OCI-LY1 (cell line): ENCODE measurements around the gene PIGV.

Source experiments
- H2AFZ ChIP-seq: fragments of 200-600 bp; sonication (generic), shearing (Covaris generic); 2 replicates; pipeline ENCODE4 v1.6.0; 2014; ENCODE audit warnings: antibody characterized with exemption, mild to moderate bottlenecking, low read length
- H3F3A ChIP-seq: fragments of 200-600 bp; sonication (generic), shearing (Covaris generic); 2 replicates; pipeline ENCODE4 v1.6.0; 2014; ENCODE audit warnings: mild to moderate bottlenecking, antibody characterized with exemption, low read length, moderate library complexity; ENCODE audit not compliant: insufficient read depth
- H3K27ac ChIP-seq: fragments of 200-600 bp; sonication (generic); 2 replicates; pipeline ENCODE4 v1.5.1; 2014; ENCODE audit warnings: low read length, mixed run types, mild to moderate bottlenecking, low read depth; ENCODE audit not compliant: poor library complexity, severe bottlenecking
- H3K27me3 ChIP-seq: fragments of 200-600 bp; sonication (generic); 2 replicates; pipeline ENCODE4 v1.6.0; 2014; ENCODE audit warnings: antibody characterized with exemption, mild to moderate bottlenecking, low read length, moderate library complexity; ENCODE audit not compliant: insufficient read depth
- H3K36me3 ChIP-seq: fragments of 200-600 bp; sonication (generic); 2 replicates; pipeline ENCODE4 v1.6.1; 2014; ENCODE audit warnings: mild to moderate bottlenecking, antibody characterized with exemption, low read length, moderate library complexity, mixed read lengths; ENCODE audit not compliant: insufficient read depth
- H3K4me1 ChIP-seq: fragments of 200-600 bp; sonication (generic); 2 replicates; pipeline ENCODE4 v1.5.1; 2014; ENCODE audit warnings: mild to moderate bottlenecking, low read length, moderate library complexity; ENCODE audit not compliant: insufficient read depth, severe bottlenecking
- H3K4me2 ChIP-seq: fragments of 200-600 bp; sonication (generic), shearing (Covaris generic); 2 replicates; pipeline ENCODE4 v1.6.1; 2014; ENCODE audit warnings: low read length
- H3K4me3 ChIP-seq: fragments of 200-600 bp; sonication (generic); 2 replicates; pipeline ENCODE4 v1.5.1; 2014; ENCODE audit warnings: low read length, low read depth, mild to moderate bottlenecking, mixed read lengths; ENCODE audit not compliant: poor library complexity, severe bottlenecking
- H3K79me2 ChIP-seq: fragments of 200-600 bp; shearing (Covaris generic); 2 replicates; pipeline ENCODE4 v1.6.1; 2016; ENCODE audit warnings: mixed run types, low read length, mixed read lengths; ENCODE audit not compliant: insufficient read depth
- H3K9ac ChIP-seq: fragments of 200-600 bp; sonication (generic), shearing (Covaris generic); 2 replicates; pipeline ENCODE4 v1.6.1; 2014; ENCODE audit warnings: mild to moderate bottlenecking, low read length, mixed read lengths
- H3K9me2 ChIP-seq: fragments of 200-600 bp; sonication (generic), shearing (Covaris generic); 2 replicates; pipeline ENCODE4 v1.6.1; 2014; ENCODE audit warnings: low read depth, mild to moderate bottlenecking, low read length, mixed read lengths
- H3K9me3 ChIP-seq: fragments of 200-600 bp; shearing (Covaris generic); 2 replicates; pipeline ENCODE4 v1.6.1; 2014; ENCODE audit warnings: low read length, mixed read lengths
- H4K20me1 ChIP-seq: fragments of 200-600 bp; sonication (generic), shearing (Covaris generic); 2 replicates; pipeline ENCODE4 v1.6.0; 2016; ENCODE audit warnings: mild to moderate bottlenecking, low read length; ENCODE audit not compliant: insufficient read depth
- EZH2 ChIP-seq: fragments of 200-600 bp; sonication (generic), shearing (Covaris generic); IDR thresholded peaks from 2 replicates; pipeline ENCODE4 v1.8.0; 2017; ENCODE audit warnings: borderline replicate concordance, mixed run types, mild to moderate bottlenecking, antibody characterized with exemption, low read length, moderate library complexity, mixed read lengths
- TF ChIP-seq, protein P1 (sequence below): fragments of 200-600 bp; sonication (generic), shearing (Covaris generic); IDR thresholded peaks from 2 replicates; pipeline ENCODE4 v1.5.1; 2017; ENCODE audit warnings: mild to moderate bottlenecking, antibody characterized with exemption, low read length, moderate library complexity, mixed read lengths

The PIGV gene

DNA sequence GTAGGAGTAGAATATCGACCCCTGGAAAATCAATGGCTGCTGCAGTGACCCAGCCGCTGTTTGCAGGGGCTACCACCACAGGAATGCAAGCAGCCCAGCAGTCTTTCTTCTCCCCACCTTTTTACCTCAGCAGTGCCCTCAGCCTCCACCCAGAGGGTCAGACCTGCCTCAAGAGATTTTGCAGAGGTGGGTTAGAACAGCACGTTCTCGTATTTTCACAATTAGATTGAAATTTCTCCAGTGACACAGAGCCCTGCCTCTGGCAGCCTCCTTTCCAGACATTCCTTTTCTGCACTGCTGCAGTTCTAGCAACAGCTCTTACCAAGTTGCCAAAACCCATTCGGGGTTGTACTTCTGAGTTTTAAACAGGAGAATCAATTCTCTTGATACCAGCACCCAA lies 38.3 kb upstream of the PIGV start:
- H3K4me1 ChIP-seq = peaks cover 3% of the 10 kb centered on the region
- H3K9ac ChIP-seq = no peak overlapping the region
- H3F3A ChIP-seq = no peaks in the 10 kb centered on the region
- no peak overlapping the region for H2AFZ ChIP-seq
- H4K20me1 ChIP-seq = no peaks in the 10 kb centered on the region
- no peak for TF ChIP-seq EZH2
- TF ChIP-seq, protein P1, sequence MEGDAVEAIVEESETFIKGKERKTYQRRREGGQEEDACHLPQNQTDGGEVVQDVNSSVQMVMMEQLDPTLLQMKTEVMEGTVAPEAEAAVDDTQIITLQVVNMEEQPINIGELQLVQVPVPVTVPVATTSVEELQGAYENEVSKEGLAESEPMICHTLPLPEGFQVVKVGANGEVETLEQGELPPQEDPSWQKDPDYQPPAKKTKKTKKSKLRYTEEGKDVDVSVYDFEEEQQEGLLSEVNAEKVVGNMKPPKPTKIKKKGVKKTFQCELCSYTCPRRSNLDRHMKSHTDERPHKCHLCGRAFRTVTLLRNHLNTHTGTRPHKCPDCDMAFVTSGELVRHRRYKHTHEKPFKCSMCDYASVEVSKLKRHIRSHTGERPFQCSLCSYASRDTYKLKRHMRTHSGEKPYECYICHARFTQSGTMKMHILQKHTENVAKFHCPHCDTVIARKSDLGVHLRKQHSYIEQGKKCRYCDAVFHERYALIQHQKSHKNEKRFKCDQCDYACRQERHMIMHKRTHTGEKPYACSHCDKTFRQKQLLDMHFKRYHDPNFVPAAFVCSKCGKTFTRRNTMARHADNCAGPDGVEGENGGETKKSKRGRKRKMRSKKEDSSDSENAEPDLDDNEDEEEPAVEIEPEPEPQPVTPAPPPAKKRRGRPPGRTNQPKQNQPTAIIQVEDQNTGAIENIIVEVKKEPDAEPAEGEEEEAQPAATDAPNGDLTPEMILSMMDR = no peak
- no peaks in the 10 kb centered on the region for H3K9me3 ChIP-seq
- no peaks in the 10 kb centered on the region for H3K27me3 ChIP-seq
- no peaks in the 10 kb centered on the region for H3K9me2 ChIP-seq
- peaks cover 32% of the 10 kb centered on the region for H3K79me2 ChIP-seq
- no peak overlapping the region for H3K27ac ChIP-seq
- H3K4me3 ChIP-seq = no peak overlapping the region
- H3K4me2 ChIP-seq = no peak overlapping the region
- H3K36me3 ChIP-seq = peaks cover 97% of the 10 kb centered on the region

DNA sequence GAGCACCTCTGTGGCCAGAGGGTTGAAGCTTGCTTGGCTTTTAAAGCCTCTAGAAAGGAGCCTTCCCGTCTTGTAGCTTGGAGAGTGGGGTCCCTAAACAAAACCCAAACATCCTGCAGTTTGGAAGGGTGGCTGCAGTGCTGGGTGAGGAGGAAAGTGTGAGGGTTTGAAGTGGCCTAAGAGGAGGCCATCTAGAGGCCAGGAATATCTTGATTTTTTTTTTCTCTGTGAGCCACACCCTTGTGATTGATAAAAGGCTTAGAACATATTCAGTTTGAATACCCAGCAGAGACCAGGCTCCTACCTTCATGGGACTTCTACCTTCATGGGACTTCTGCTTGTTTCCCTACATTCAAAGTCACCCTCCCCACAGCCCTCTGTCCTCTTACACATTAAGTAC lies 37.3 kb upstream of the PIGV start:
- H3K9me2 ChIP-seq = no peaks in the 10 kb centered on the region
- H3K9me3 ChIP-seq = no peaks in the 10 kb centered on the region
- H4K20me1 ChIP-seq = no peaks in the 10 kb centered on the region
- no peak for TF ChIP-seq EZH2
- TF ChIP-seq, protein P1 = no peak
- no peak overlapping the region for H3K4me3 ChIP-seq
- no peaks in the 10 kb centered on the region for H3K4me1 ChIP-seq
- H2AFZ ChIP-seq = no peak overlapping the region
- no peak overlapping the region for H3K9ac ChIP-seq
- no peaks in the 10 kb centered on the region for H3F3A ChIP-seq
- H3K27me3 ChIP-seq = no peaks in the 10 kb centered on the region
- no peak overlapping the region for H3K4me2 ChIP-seq
- peaks cover 97% of the 10 kb centered on the region for H3K36me3 ChIP-seq
- H3K27ac ChIP-seq = no peak overlapping the region
- H3K79me2 ChIP-seq = peaks cover 24% of the 10 kb centered on the region

DNA sequence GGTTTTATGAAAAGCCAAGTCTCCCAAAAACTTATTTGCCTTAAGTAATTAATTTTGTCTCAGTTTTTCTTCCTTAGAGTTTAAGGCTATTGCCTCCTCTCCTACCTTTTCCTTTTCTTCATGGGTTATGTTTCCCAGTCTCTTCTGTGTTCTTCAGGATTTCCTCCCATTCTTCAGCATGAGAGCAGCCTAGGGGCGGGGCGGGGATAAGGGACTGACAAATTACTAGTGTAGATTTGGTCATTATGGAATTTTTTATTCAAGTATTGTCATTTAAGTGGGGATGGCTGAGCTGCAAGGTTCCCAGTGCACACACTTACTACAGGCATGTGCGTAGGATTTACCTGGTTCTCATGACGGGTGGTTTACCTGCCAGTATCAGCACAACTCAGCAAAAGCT lies 35.2 kb upstream of the PIGV start:
- Histone ChIP-seq H3K9me2 (no peaks in the 10 kb centered on the region), H3K79me2 (peaks cover 19% of the 10 kb centered on the region; the same call in 1 of the 2 replicates), H3K27ac (no peak overlapping the region), H2AFZ (no peak overlapping the region), H3K4me1 (no peaks in the 10 kb centered on the region), H3K9ac (no peak overlapping the region), H3F3A (no peaks in the 10 kb centered on the region), H3K36me3 (peaks cover 82% of the 10 kb centered on the region), H4K20me1 (no peaks in the 10 kb centered on the region), H3K9me3 (no peaks in the 10 kb centered on the region), H3K4me3 (no peak overlapping the region), H3K4me2 (no peak overlapping the region), H3K27me3 (no peaks in the 10 kb centered on the region)
- TF ChIP-seq, protein P1 = no peak
- TF ChIP-seq EZH2 = no peak
